H1 (cell line): ENCODE data around the gene GOLGB1. TPM values are rescaled to one million over a fixed set of nuclear protein-coding genes. Genes with fewer than 3 reads are reported as not detected.

Source experiments
- BACH1 ChIP-seq: IDR thresholded peaks from 2 replicates; pipeline ENCODE4 v1.6.1; 2012; ENCODE audit warnings: low read length, improper control_type of control experiment
- BCL11A ChIP-seq, 2 experiments: IDR thresholded peaks; one replicate each; pipeline ENCODE4 v1.6.1; 2011; ENCODE audit warnings: low read depth in 2 of 2, low read length in 2 of 2, mild to moderate bottlenecking in 2 of 2
- CHD7 ChIP-seq: fragments of 300-600 bp; sonication (generic); IDR thresholded peaks from 2 replicates; pipeline ENCODE4 v1.7.1; 2012; ENCODE audit warnings: low read length, moderate library complexity, mild to moderate bottlenecking, inconsistent platforms; ENCODE audit not compliant: insufficient replicate concordance
- MAFK ChIP-seq: IDR thresholded peaks from 2 replicates; pipeline ENCODE4 v1.6.1; 2012; ENCODE audit warnings: low read depth, mild to moderate bottlenecking, improper control_type of control experiment, low read length
- SP4 ChIP-seq: IDR thresholded peaks from 2 replicates; pipeline ENCODE4 v1.6.1; 2012; ENCODE audit warnings: low read length, inconsistent platforms
- TCF12 ChIP-seq: IDR thresholded peaks from 2 replicates; pipeline ENCODE4 v1.6.1; 2011; ENCODE audit warnings: low read depth, mild to moderate bottlenecking, low read length
- polyA plus RNA-seq, 7 experiments: library from polyadenylated mRNA; depleted of rRNA in 3 of 7; stranded (reverse) in 5 of 7; unstranded in 2 of 7; fragments of >200 nt in 5 of 7; fragments of 200-250 nt in 2 of 7; gene quantifications; 1 replicate in 5 of 7; 2 replicates in 1 of 7; 4 replicates in 1 of 7; pipeline versions ENCODE4 v1.2.1 to v1.2.3, GENCODE V29; 2011 to 2013; ENCODE audit warnings: missing spikeins in 2 of 7, mixed read lengths in 2 of 7
- total RNA-seq: library from RNA; stranded (reverse); fragmentation: NEBNext Ultra II Directional; extraction: Animal tissue kit (Norgen Biotek cat#: 25700); gene quantifications from 2 replicates; pipeline ENCODE4 v1.2.1, GENCODE V29; 2021
- TF ChIP-seq, protein P1 (sequence below), 3 experiments: IDR thresholded peaks; 1 replicate in 2 of 3; 2 replicates in 1 of 3; pipeline versions ENCODE4 v1.5.1 to v1.6.1; 2011; ENCODE audit warnings: low read length in 3 of 3, mild to moderate bottlenecking in 3 of 3, inconsistent platforms in 2 of 3, low read depth in 1 of 3, moderate library complexity in 1 of 3; ENCODE audit not compliant: insufficient read depth in 1 of 3; ENCODE audit errors: control extremely low read depth in 1 of 3

Gene GOLGB1
- total and polyA plus RNA-seq, 2 of the 8 experiments (the other 6 are each of a cell fraction or from before 2014, with no cell fraction given), result 5.9 to 28.5 TPM

GRCh38 chr3:121749276-121750086, at the start of gene GOLGB1 (continued):
- TF ChIP-seq CHD7, result no peak
- TF ChIP-seq BACH1, result no peak
- no peak for TF ChIP-seq TCF12
- no peak for TF ChIP-seq MAFK
- TF ChIP-seq, protein P1, sequence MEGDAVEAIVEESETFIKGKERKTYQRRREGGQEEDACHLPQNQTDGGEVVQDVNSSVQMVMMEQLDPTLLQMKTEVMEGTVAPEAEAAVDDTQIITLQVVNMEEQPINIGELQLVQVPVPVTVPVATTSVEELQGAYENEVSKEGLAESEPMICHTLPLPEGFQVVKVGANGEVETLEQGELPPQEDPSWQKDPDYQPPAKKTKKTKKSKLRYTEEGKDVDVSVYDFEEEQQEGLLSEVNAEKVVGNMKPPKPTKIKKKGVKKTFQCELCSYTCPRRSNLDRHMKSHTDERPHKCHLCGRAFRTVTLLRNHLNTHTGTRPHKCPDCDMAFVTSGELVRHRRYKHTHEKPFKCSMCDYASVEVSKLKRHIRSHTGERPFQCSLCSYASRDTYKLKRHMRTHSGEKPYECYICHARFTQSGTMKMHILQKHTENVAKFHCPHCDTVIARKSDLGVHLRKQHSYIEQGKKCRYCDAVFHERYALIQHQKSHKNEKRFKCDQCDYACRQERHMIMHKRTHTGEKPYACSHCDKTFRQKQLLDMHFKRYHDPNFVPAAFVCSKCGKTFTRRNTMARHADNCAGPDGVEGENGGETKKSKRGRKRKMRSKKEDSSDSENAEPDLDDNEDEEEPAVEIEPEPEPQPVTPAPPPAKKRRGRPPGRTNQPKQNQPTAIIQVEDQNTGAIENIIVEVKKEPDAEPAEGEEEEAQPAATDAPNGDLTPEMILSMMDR (IDR thresholded peaks at IDR 0.05; ENCODE audit: control extremely low read depth in 1 of 3, insufficient read depth in 1 of 3, low read depth in 1 of 3, low read length in 3 of 3), result no peak
- 0 out of 2 replicates have a peak, but pooled peaks have one; percentile 50 for TF ChIP-seq SP4
- no peak for TF ChIP-seq BCL11A (IDR thresholded peaks at IDR 0.05; ENCODE audit: low read depth in 2 of 2, low read length in 2 of 2)
